HL-60 (cell line): ENCODE measurements around the gene FLNC.

ENCODE experiments used
- CTCF ChIP-seq: IDR thresholded peaks from one replicate; pipeline ENCODE4 v1.5.1; 2011; ENCODE audit warnings: low read length, control low read depth, inconsistent platforms; ENCODE audit not compliant: insufficient read depth
- GABPA ChIP-seq: IDR thresholded peaks from 2 replicates; pipeline ENCODE4 v1.6.1; 2012; ENCODE audit warnings: low read depth
- POLR2AphosphoS5 ChIP-seq: IDR thresholded peaks from 2 replicates; pipeline ENCODE4 v1.6.1; 2012; ENCODE audit warnings: low read depth
- REST ChIP-seq: IDR thresholded peaks from 2 replicates; pipeline ENCODE4 v1.6.1; 2012; ENCODE audit warnings: low read depth; ENCODE audit not compliant: insufficient replicate concordance
- SPI1 ChIP-seq: IDR thresholded peaks from 2 replicates; pipeline ENCODE4 v1.6.1; 2012; ENCODE audit warnings: low read depth, mild to moderate bottlenecking, borderline replicate concordance

GRCh38 chr7:128865996-128866877 lies 36.0 kb downstream of the FLNC start:
- no peak for TF ChIP-seq CTCF
- TF ChIP-seq POLR2AphosphoS5, result no peak
- TF ChIP-seq REST, result no peak
- TF ChIP-seq SPI1, result no peak
- no peak for TF ChIP-seq GABPA
